Measurements from ENCODE around the gene ARL2BP. TPM values are rescaled to one million over a fixed set of nuclear protein-coding genes. Genes with fewer than 3 reads are reported as not detected.

ARL2BP gene
- total and polyA plus RNA-seq, 10 of the 15 experiments (the other 5 are each of a cell fraction or from before 2014, with no cell fraction given), result 12.5 to 56.6 (median 29.7) TPM

GRCh38 chr16:57284209-57284951 lies 39.3 kb downstream of the ARL2BP start, which contains the start of gene PLLP (continued):
- TF ChIP-seq HCFC1 (IDR thresholded peaks at IDR 0.05; ENCODE audit: low read length) (no peak), E2F4 (IDR thresholded peaks at IDR 0.05; ENCODE audit: low read depth, low read length) (no peak), NR2F1 (conservative IDR thresholded peaks at IDR 0.05) (peak; percentile 53; the same call in 1 of the 2 replicates), HDAC6 (IDR thresholded peaks at IDR 0.05; ENCODE audit: unreplicated experiment) (peak; percentile 34), CUX1 (IDR thresholded peaks at IDR 0.05; ENCODE audit: insufficient replicate concordance, low read depth, low read length) (no peak), RFX5 (IDR thresholded peaks at IDR 0.05; ENCODE audit: low read depth, low read length) (no peak), POU2F2 (IDR thresholded peaks at IDR 0.05; ENCODE audit: borderline replicate concordance, low read depth, low read length) (no peak), TBL1XR1 (IDR thresholded peaks at IDR 0.05; ENCODE audit: low read depth, low read length) (no peak), NFYB (IDR thresholded peaks at IDR 0.05; ENCODE audit: insufficient read depth, low read depth, low read length) (no peak), CHD2 (IDR thresholded peaks at IDR 0.05; ENCODE audit: borderline replicate concordance, low read depth, low read length) (no peak), GABPA (IDR thresholded peaks at IDR 0.05; ENCODE audit: low read depth) (no peak), ATF7 (IDR thresholded peaks at IDR 0.05; ENCODE audit: low read depth) (no peak), RBBP5 (conservative IDR thresholded peaks at IDR 0.05) (no peak), WRNIP1 (IDR thresholded peaks at IDR 0.05; ENCODE audit: borderline replicate concordance, low read depth, low read length) (no peak), DPF2 (IDR thresholded peaks at IDR 0.05) (peak; percentile 82), IKZF2 (IDR thresholded peaks at IDR 0.05) (peak in 1 of 2 experiments; percentile 46; a peak in 2 of 4 replicates), NFYA (IDR thresholded peaks at IDR 0.05; ENCODE audit: borderline replicate concordance, low read depth, low read length) (no peak), IRF3 (IDR thresholded peaks at IDR 0.05) (no peak), LARP7 (IDR thresholded peaks at IDR 0.05) (no peak; the same call in 1 of the 2 replicates), E2F8 (IDR thresholded peaks at IDR 0.05; ENCODE audit: low read depth, partially characterized antibody) (no peak), TAF1 (IDR thresholded peaks at IDR 0.05; ENCODE audit: borderline replicate concordance, low read depth, low read length) (no peak), FOXK2 (IDR thresholded peaks at IDR 0.05) (no peak)
